Measurements from ENCODE around the gene PLXDC1.

- no peak for TF ChIP-seq POLR2A (IDR thresholded peaks at IDR 0.05)
- no peak for TF ChIP-seq CTCF (IDR thresholded peaks at IDR 0.05)
These were observed 35.9 kb upstream of the PLXDC1 start for GRCh38 chr17:39187152-39187830.

All from uterus (tissue), 2 donors.